HFFc6 (cell line): ENCODE data around the gene PTCSC3. TPM values are rescaled to one million over a fixed set of nuclear protein-coding genes. Genes with fewer than 3 reads are reported as not detected.
A peak's percentile ranks its signal among the peaks of the same experiment; 100 is the strongest.

ENCODE experiments used
- DNase-seq: peaks from one replicate; pipeline ENCODE4 v3.0.0-alpha.2; 2018
- H3K27ac Mint-ChIP-seq: 2 replicates; pipeline ENCODE4 v1.8.0; 2020; ENCODE audit warnings: mild to moderate bottlenecking, mixed read lengths
- H3K27me3 Mint-ChIP-seq: 2 replicates; pipeline ENCODE4 v1.8.0; 2021; ENCODE audit warnings: mild to moderate bottlenecking, moderate library complexity, mixed read lengths; ENCODE audit not compliant: insufficient read depth
- H3K36me3 Mint-ChIP-seq: 2 replicates; pipeline ENCODE4 v1.8.0; 2021; ENCODE audit warnings: low read depth, mixed read lengths
- H3K4me1 Mint-ChIP-seq: 2 replicates; pipeline ENCODE4 v1.8.0; 2020; ENCODE audit warnings: low read depth, mixed read lengths
- H3K4me3 Mint-ChIP-seq: 2 replicates; pipeline ENCODE4 v1.8.0; 2020; ENCODE audit warnings: mild to moderate bottlenecking, moderate library complexity, mixed read lengths
- H3K9me3 Mint-ChIP-seq: 2 replicates; pipeline ENCODE4 v1.8.0; 2020; ENCODE audit warnings: mild to moderate bottlenecking, mixed read lengths
- CTCF ChIP-seq: fragments of 200-600 bp; sonication (generic); IDR thresholded peaks from 2 replicates; pipeline ENCODE4 v1.5.0; 2021; ENCODE audit warnings: antibody characterized with exemption, mild to moderate bottlenecking
- total RNA-seq, 6 experiments: library from RNA; stranded (reverse); fragmentation: NEBNext Ultra II Directional; extraction: Animal tissue kit (Norgen Biotek cat#: 25700); gene quantifications; 2 replicates in 1 of 6; 3 replicates in 5 of 6; pipeline ENCODE4 v1.2.3, GENCODE V29; 2021

PTCSC3 gene
- total RNA-seq, 6 experiments from 2014 or later, result not detected

- H3K4me3 Mint-ChIP-seq, result no peak overlapping the region
- H3K9me3 Mint-ChIP-seq, result peaks cover 4% of the 10 kb centered on the region; the same call in 1 of the 2 replicates
- no peak for TF ChIP-seq CTCF
- H3K27ac Mint-ChIP-seq, result no peak overlapping the region
- peaks cover 7% of the 10 kb centered on the region; the same call in 1 of the 2 replicates for H3K27me3 Mint-ChIP-seq
- H3K4me1 Mint-ChIP-seq, result no peaks in the 10 kb centered on the region
- no peak for DNase-seq
- H3K36me3 Mint-ChIP-seq, result no peaks in the 10 kb centered on the region
These were observed 79.2 kb downstream of the PTCSC3 start for GRCh38 chr14:36097356-36097755.

- no peaks in the 10 kb centered on the region for H3K36me3 Mint-ChIP-seq
- peaks cover 7% of the 10 kb centered on the region; the same call in 1 of the 2 replicates for H3K27me3 Mint-ChIP-seq
- TF ChIP-seq CTCF, result no peak
- peaks cover 8% of the 10 kb centered on the region for H3K4me1 Mint-ChIP-seq
- no peak for DNase-seq
- H3K4me3 Mint-ChIP-seq, result no peak overlapping the region
- no peak overlapping the region for H3K27ac Mint-ChIP-seq
- peaks cover 4% of the 10 kb centered on the region; the same call in 1 of the 2 replicates for H3K9me3 Mint-ChIP-seq
These were observed 80.4 kb downstream of the PTCSC3 start for GRCh38 chr14:36096090-36096489.

GRCh38 chr14:36094963-36095362, 81.6 kb downstream of the PTCSC3 start:
- Mint-ChIP-seq H3K27me3 (peaks cover 7% of the 10 kb centered on the region; the same call in 1 of the 2 replicates), H3K9me3 (peaks cover 4% of the 10 kb centered on the region; the same call in 1 of the 2 replicates), H3K27ac (no peak overlapping the region), H3K36me3 (no peaks in the 10 kb centered on the region), H3K4me3 (no peak overlapping the region), H3K4me1 (peaks cover 12% of the 10 kb centered on the region)
- no peak for DNase-seq
- TF ChIP-seq CTCF, result no peak

- no peak for TF ChIP-seq CTCF
- peaks cover 12% of the 10 kb centered on the region for H3K4me1 Mint-ChIP-seq
- H3K27ac Mint-ChIP-seq, result no peak overlapping the region
- H3K27me3 Mint-ChIP-seq, result peaks cover 9% of the 10 kb centered on the region; the same call in 1 of the 2 replicates
- no peaks in the 10 kb centered on the region; the same call in 1 of the 2 replicates for H3K9me3 Mint-ChIP-seq
- H3K36me3 Mint-ChIP-seq, result no peaks in the 10 kb centered on the region
- no peak overlapping the region for H3K4me3 Mint-ChIP-seq
- DNase-seq, result peak; percentile 63
These were observed 85.4 kb downstream of the PTCSC3 start for GRCh38 chr14:36091096-36091495.

GRCh38 chr14:36087411-36087810, 89.1 kb downstream of the PTCSC3 start:
- Mint-ChIP-seq H3K36me3 (no peaks in the 10 kb centered on the region), H3K4me1 (peaks cover 12% of the 10 kb centered on the region), H3K27ac (no peak overlapping the region), H3K4me3 (no peak overlapping the region), H3K9me3 (no peaks in the 10 kb centered on the region), H3K27me3 (peaks cover 4% of the 10 kb centered on the region; the same call in 1 of the 2 replicates)
- no peak for DNase-seq
- no peak for TF ChIP-seq CTCF
